ENCODE data around the gene MYH16. TPM values are rescaled to one million over a fixed set of nuclear protein-coding genes. Genes with fewer than 3 reads are reported as not detected.
"Not testable (repeated sequence)": the region's sequence is repeated elsewhere in the genome, so short reads cannot be mapped to it uniquely, and the experiment has no call there.

Gene MYH16
- total and polyA plus RNA-seq, 9 donors, result not detected

- peak; percentile 88 to 95 (median 92) for DNase-seq
- H3K36me3 ChIP-seq, result no peaks in the 10 kb centered on the region
- H3K9me3 ChIP-seq, result no peaks in the 10 kb centered on the region
- WGBS, 3 donors, result 0% methylated on average over 61 to 82 of the region's 82 CpGs
- peak; percentile 70 for TF ChIP-seq POLR2A (IDR thresholded peaks at IDR 0.05)
- TF ChIP-seq, protein P1, sequence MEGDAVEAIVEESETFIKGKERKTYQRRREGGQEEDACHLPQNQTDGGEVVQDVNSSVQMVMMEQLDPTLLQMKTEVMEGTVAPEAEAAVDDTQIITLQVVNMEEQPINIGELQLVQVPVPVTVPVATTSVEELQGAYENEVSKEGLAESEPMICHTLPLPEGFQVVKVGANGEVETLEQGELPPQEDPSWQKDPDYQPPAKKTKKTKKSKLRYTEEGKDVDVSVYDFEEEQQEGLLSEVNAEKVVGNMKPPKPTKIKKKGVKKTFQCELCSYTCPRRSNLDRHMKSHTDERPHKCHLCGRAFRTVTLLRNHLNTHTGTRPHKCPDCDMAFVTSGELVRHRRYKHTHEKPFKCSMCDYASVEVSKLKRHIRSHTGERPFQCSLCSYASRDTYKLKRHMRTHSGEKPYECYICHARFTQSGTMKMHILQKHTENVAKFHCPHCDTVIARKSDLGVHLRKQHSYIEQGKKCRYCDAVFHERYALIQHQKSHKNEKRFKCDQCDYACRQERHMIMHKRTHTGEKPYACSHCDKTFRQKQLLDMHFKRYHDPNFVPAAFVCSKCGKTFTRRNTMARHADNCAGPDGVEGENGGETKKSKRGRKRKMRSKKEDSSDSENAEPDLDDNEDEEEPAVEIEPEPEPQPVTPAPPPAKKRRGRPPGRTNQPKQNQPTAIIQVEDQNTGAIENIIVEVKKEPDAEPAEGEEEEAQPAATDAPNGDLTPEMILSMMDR (IDR thresholded peaks at IDR 0.05), result peak in 2 of 3 donors; percentile 31 to 34
- TF ChIP-seq EP300 (IDR thresholded peaks at IDR 0.05), result no peak
- no peaks in the 10 kb centered on the region for H3K27me3 ChIP-seq
- intact Hi-C loops (cut with DNase I), result no loop called here
- H3K4me3 ChIP-seq, result peak within 1 kb of the TSS; percentile 93
- peak within 1 kb of the TSS; percentile 39 to 67 for H3K27ac ChIP-seq
- H3K4me1 ChIP-seq (ENCODE audit: insufficient read depth), result peaks cover 7% of the 10 kb centered on the region
These were observed 53.2 kb downstream of the MYH16 start, which contains the start of gene ARPC1A for GRCh38 chr7:99325592-99326407. TSS of gene ARPC1A (plus strand) at chr7:99325898. CDS start at chr7:99333354, 7,456 bp downstream.

DNA sequence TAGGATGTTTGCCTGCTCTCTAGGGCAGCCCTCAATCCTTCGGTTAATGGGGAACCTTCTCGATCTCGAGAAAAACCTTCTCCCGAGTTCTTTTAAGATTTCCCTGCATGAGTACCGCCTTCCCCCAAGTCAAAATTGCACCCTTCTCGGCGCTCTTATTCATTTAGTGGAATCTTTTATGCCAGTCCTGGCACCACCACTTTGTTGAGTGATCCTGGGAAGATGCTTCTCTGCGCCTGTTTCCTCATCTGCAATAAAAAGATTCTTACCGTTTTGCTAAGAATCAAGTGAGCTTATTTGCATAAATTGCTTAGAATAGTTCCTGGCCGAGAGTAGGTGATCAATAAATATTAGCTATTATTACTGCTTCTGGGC is 53.8 kb downstream of the MYH16 start:
- Histone ChIP-seq H3K9me3 (no peaks in the 10 kb centered on the region), H3K27ac (peak overlapping the region in 1 of 2 donors; percentile 37), H3K36me3 (no peaks in the 10 kb centered on the region), H3K27me3 (no peaks in the 10 kb centered on the region), H3K4me1 (ENCODE audit: insufficient read depth) (peaks cover 7% of the 10 kb centered on the region), H3K4me3 (peak overlapping the region; percentile 93)
- DNase-seq, result no peak
- intact Hi-C loops (cut with DNase I), result no loop called here
- 1 to 3% (median 2%) methylated on average over 10 of the region's 10 CpGs for WGBS, 3 donors
- no peak for TF ChIP-seq POLR2A (IDR thresholded peaks at IDR 0.05)
- TF ChIP-seq, protein P1 (IDR thresholded peaks at IDR 0.05), result no peak
- TF ChIP-seq EP300 (IDR thresholded peaks at IDR 0.05), result no peak

GRCh38 chr7:99330314-99330961 is 57.8 kb downstream of the MYH16 start:
- H3K9me3 ChIP-seq; DNase-seq; H3K27me3 ChIP-seq; H3K4me1 ChIP-seq (ENCODE audit: insufficient read depth); intact Hi-C loops (cut with DNase I); H3K36me3 ChIP-seq; H3K27ac ChIP-seq; H3K4me3 ChIP-seq: not testable (repeated sequence)
- 63 to 75% (median 72%) methylated on average over 8 of the region's 8 CpGs for WGBS, 3 donors

DNA sequence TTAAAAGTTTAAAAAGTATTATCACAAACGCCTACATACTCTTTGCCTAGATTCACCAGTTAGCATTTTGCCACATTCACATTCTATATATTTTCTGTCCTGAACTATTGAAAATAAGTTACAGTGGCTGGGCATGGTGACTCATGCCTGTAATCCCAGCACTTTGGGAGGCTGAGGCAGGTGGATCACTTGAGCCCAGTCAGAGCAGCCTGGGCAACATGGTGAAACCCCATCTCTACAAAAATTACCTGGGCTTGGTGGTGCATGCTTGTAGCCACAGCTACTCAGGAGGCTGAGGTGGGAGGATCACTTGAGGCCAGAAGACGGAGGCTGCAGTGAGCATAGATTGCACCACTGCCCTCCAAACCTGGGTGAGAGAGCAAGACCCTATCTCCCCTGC is 58.4 kb downstream of the MYH16 start:
- Histone ChIP-seq H3K36me3 (no peaks in the 10 kb centered on the region), H3K4me3 (no peak overlapping the region), H3K9me3 (no peaks in the 10 kb centered on the region), H3K4me1 (ENCODE audit: insufficient read depth) (peaks cover 4% of the 10 kb centered on the region), H3K27ac (no peak overlapping the region), H3K27me3 (no peaks in the 10 kb centered on the region)
- DNase-seq, result no peak
- 77 to 91% (median 88%) methylated on average over 2 of the region's 2 CpGs for WGBS, 3 donors
- TF ChIP-seq POLR2A (IDR thresholded peaks at IDR 0.05) (no peak), EP300 (IDR thresholded peaks at IDR 0.05) (no peak)
- TF ChIP-seq, protein P1 (IDR thresholded peaks at IDR 0.05), result no peak
- intact Hi-C loops (cut with DNase I), result no loop called here

- DNase-seq, result no peak
- Histone ChIP-seq H3K4me3 (no peak overlapping the region), H3K4me1 (ENCODE audit: insufficient read depth) (no peaks in the 10 kb centered on the region), H3K36me3 (no peaks in the 10 kb centered on the region), H3K9me3 (no peaks in the 10 kb centered on the region), H3K27me3 (no peaks in the 10 kb centered on the region), H3K27ac (no peak overlapping the region)
- intact Hi-C loops (cut with DNase I), result no loop called here
- TF ChIP-seq EP300 (IDR thresholded peaks at IDR 0.05) (no peak), POLR2A (IDR thresholded peaks at IDR 0.05) (no peak)
- TF ChIP-seq, protein P1 (IDR thresholded peaks at IDR 0.05), result no peak
- WGBS, 3 donors, result 95% methylated on average over 3 of the region's 3 CpGs
These were observed 67.0 kb downstream of the MYH16 start for GRCh38 chr7:99339595-99339994.
